DOHH2 (cell line): ENCODE data around the gene KRT74.

Experiments
- H3F3A ChIP-seq: fragments of 200-600 bp; sonication (generic), shearing (Covaris generic); 2 replicates; pipeline ENCODE4 v1.6.0; 2016; ENCODE audit warnings: antibody characterized with exemption, mild to moderate bottlenecking; ENCODE audit not compliant: control insufficient read depth, insufficient read depth
- H3K27ac ChIP-seq: fragments of 200-600 bp; sonication (generic); 2 replicates; pipeline ENCODE4 v1.5.1; 2014; ENCODE audit warnings: low read depth, mild to moderate bottlenecking, low read length, moderate library complexity
- H3K27me3 ChIP-seq: fragments of 200-600 bp; sonication (generic); 2 replicates; pipeline ENCODE4 v1.6.1; 2014; ENCODE audit warnings: mild to moderate bottlenecking, low read length, mixed read lengths; ENCODE audit not compliant: control insufficient read depth
- H3K36me3 ChIP-seq: fragments of 200-600 bp; sonication (generic); 2 replicates; pipeline ENCODE4 v1.6.1; 2014; ENCODE audit warnings: mild to moderate bottlenecking, low read length, moderate library complexity, mixed read lengths; ENCODE audit not compliant: control insufficient read depth
- H3K4me1 ChIP-seq: fragments of 200-600 bp; sonication (generic); 2 replicates; pipeline ENCODE4 v1.6.1; 2014; ENCODE audit warnings: mild to moderate bottlenecking, low read length, mixed read lengths; ENCODE audit not compliant: control insufficient read depth
- H3K4me2 ChIP-seq: fragments of 200-600 bp; sonication (generic); 2 replicates; pipeline ENCODE4 v1.6.0; 2014; ENCODE audit warnings: mild to moderate bottlenecking, low read length, moderate library complexity
- H3K4me3 ChIP-seq: fragments of 200-600 bp; sonication (generic); 2 replicates; pipeline ENCODE4 v1.5.1; 2014; ENCODE audit warnings: mild to moderate bottlenecking, low read length, mixed read lengths
- H3K79me2 ChIP-seq: fragments of 200-600 bp; sonication (generic); 2 replicates; pipeline ENCODE4 v1.6.1; 2014; ENCODE audit warnings: mild to moderate bottlenecking, low read length, mixed read lengths; ENCODE audit not compliant: control insufficient read depth
- H3K9me2 ChIP-seq: fragments of 200-600 bp; sonication (generic); replicated peaks from 2 replicates; pipeline ENCODE4 v1.6.1; 2014; ENCODE audit warnings: mild to moderate bottlenecking, low read length, mixed read lengths; ENCODE audit not compliant: control insufficient read depth
- H3K9me3 ChIP-seq: fragments of 200-600 bp; sonication (generic); 2 replicates; pipeline ENCODE4 v1.6.1; 2014; ENCODE audit warnings: antibody characterized with exemption, low read length, mixed read lengths; ENCODE audit not compliant: control insufficient read depth, insufficient read depth
- H4K20me1 ChIP-seq: fragments of 200-600 bp; sonication (generic); 2 replicates; pipeline ENCODE4 v1.6.0; 2014; ENCODE audit warnings: low read depth, mild to moderate bottlenecking, antibody characterized with exemption, low read length, moderate library complexity; ENCODE audit not compliant: control insufficient read depth, insufficient read depth
- EZH2phosphoT487 ChIP-seq: fragments of 200-600 bp; sonication (generic); IDR thresholded peaks from 2 replicates; pipeline ENCODE4 v1.6.1; 2017; ENCODE audit warnings: borderline replicate concordance, mild to moderate bottlenecking, antibody characterized with exemption, low read length, moderate library complexity, mixed read lengths
- TF ChIP-seq, protein P1 (sequence below): fragments of 200-600 bp; sonication (generic); IDR thresholded peaks from one replicate; pipeline ENCODE4 v1.5.1; 2014; ENCODE audit warnings: antibody characterized with exemption, mild to moderate bottlenecking, low read depth, low read length; ENCODE audit not compliant: poor library complexity, severe bottlenecking

The KRT74 gene

DNA sequence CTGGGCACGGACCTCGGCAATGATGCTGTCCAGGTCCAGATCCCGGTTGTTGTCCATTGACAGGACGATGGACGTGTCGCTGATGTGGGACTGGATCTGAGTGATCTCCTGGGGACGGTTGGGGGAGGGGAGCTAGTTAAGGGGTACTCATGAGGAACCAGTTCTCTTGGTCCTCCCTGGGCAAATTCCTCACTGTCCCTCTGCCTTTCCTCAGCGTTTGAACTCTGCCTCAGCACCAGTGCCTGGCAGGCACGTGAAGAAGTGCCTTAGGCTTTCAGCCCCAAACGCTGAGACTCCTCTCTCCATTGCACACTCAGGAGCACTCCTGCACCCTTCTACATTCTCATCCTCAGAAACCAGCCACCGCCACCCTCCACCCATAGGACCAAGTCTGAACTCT lies 17.9 kb upstream of the KRT74 start:
- H3K9me3 ChIP-seq, result no peaks in the 10 kb centered on the region
- TF ChIP-seq, protein P1, sequence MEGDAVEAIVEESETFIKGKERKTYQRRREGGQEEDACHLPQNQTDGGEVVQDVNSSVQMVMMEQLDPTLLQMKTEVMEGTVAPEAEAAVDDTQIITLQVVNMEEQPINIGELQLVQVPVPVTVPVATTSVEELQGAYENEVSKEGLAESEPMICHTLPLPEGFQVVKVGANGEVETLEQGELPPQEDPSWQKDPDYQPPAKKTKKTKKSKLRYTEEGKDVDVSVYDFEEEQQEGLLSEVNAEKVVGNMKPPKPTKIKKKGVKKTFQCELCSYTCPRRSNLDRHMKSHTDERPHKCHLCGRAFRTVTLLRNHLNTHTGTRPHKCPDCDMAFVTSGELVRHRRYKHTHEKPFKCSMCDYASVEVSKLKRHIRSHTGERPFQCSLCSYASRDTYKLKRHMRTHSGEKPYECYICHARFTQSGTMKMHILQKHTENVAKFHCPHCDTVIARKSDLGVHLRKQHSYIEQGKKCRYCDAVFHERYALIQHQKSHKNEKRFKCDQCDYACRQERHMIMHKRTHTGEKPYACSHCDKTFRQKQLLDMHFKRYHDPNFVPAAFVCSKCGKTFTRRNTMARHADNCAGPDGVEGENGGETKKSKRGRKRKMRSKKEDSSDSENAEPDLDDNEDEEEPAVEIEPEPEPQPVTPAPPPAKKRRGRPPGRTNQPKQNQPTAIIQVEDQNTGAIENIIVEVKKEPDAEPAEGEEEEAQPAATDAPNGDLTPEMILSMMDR, result no peak
- TF ChIP-seq EZH2phosphoT487, result no peak
- no peaks in the 10 kb centered on the region for H4K20me1 ChIP-seq
- no peaks in the 10 kb centered on the region for H3F3A ChIP-seq
- no peak overlapping the region for H3K4me2 ChIP-seq
- no peaks in the 10 kb centered on the region for H3K79me2 ChIP-seq
- H3K36me3 ChIP-seq, result no peaks in the 10 kb centered on the region
- H3K27me3 ChIP-seq, result no peaks in the 10 kb centered on the region; the same call in 1 of the 2 replicates
- no peaks in the 10 kb centered on the region for H3K4me1 ChIP-seq
- no peaks in the 10 kb centered on the region for H3K9me2 ChIP-seq
- no peak overlapping the region for H3K27ac ChIP-seq
- H3K4me3 ChIP-seq, result no peak overlapping the region

DNA sequence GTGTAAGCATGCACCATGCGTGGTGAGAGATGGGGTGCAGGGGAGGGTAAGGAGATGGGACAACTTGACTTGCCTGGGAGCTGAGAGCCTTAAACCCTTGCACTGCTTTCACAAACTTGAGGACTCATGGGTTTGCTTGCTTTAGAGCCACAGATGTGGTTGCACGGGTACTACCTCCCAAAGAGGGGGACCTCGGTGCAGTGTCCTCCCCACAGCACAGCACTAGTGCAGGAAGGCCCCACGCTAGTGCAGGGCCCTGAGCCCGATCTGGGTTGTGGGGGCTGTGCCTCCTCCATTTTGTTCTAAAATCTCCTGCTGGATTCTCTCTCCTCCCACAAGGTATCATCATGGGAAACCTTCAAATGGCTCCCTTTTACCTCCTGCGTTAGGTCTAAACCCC lies 16.4 kb upstream of the KRT74 start:
- Histone ChIP-seq H3K36me3 (no peaks in the 10 kb centered on the region), H4K20me1 (no peaks in the 10 kb centered on the region), H3K27ac (no peak overlapping the region), H3F3A (no peaks in the 10 kb centered on the region), H3K4me2 (no peak overlapping the region), H3K4me3 (no peak overlapping the region), H3K4me1 (no peaks in the 10 kb centered on the region), H3K9me3 (no peaks in the 10 kb centered on the region), H3K9me2 (no peaks in the 10 kb centered on the region), H3K27me3 (no peaks in the 10 kb centered on the region; the same call in 1 of the 2 replicates), H3K79me2 (no peaks in the 10 kb centered on the region)
- TF ChIP-seq, protein P1, result no peak
- no peak for TF ChIP-seq EZH2phosphoT487

DNA sequence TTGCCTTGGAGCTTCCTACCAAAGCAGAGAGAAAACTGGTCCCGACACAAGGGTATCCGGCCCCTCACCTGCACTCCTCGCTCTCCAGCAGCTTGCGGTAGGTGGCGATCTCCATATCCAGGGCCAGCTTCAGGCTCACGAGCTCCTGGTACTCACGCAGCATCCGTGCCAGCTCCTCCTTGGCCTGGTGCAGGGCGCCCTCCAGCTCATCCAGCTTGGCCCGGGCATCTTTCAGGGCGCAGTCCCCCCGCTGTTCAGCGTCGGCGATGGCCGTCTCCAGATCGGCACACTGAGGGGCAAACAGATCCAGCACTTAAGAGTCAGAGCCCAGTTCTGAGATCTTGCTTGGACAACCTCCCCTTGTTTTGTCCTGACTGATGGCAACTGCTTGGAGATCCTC lies 13.9 kb upstream of the KRT74 start:
- no peak for TF ChIP-seq EZH2phosphoT487
- TF ChIP-seq, protein P1, result no peak
- Histone ChIP-seq H3K79me2 (no peaks in the 10 kb centered on the region), H3K36me3 (no peaks in the 10 kb centered on the region)

DNA sequence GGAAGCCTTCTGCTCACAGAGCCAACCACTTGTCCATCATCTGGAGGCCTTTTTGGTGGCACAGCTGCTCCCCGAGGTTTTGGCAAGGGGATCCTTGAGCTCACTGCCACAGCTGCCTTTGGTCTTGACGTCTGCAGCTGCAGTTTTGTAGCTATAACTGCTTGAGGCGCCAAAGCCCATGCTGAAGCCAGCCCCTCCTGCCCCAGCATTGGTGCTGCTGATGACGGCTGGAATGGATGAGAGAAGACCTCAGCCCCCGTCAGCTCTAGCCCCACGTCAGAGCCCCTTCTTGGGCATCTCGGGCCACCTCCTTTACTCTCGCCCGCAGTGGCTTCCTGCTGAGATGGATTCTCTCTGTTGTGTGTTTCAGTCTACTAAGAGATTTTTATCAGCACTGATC lies 12.3 kb upstream of the KRT74 start:
- no peaks in the 10 kb centered on the region for H3K4me1 ChIP-seq
- no peaks in the 10 kb centered on the region for H3F3A ChIP-seq
- TF ChIP-seq, protein P1, result no peak
- TF ChIP-seq EZH2phosphoT487, result no peak
- no peaks in the 10 kb centered on the region for H4K20me1 ChIP-seq
- no peaks in the 10 kb centered on the region for H3K9me2 ChIP-seq
- H3K36me3 ChIP-seq, result no peaks in the 10 kb centered on the region
- no peaks in the 10 kb centered on the region; the same call in 1 of the 2 replicates for H3K27me3 ChIP-seq
- H3K9me3 ChIP-seq, result no peaks in the 10 kb centered on the region
- no peak overlapping the region for H3K4me3 ChIP-seq
- no peak overlapping the region for H3K4me2 ChIP-seq
- no peaks in the 10 kb centered on the region for H3K79me2 ChIP-seq
- no peak overlapping the region for H3K27ac ChIP-seq

More for the DNA sequence above, 13.9 kb upstream of the KRT74 start:
- H4K20me1 ChIP-seq, result no peaks in the 10 kb centered on the region
- no peaks in the 10 kb centered on the region for H3K4me1 ChIP-seq
- H3K4me3 ChIP-seq, result no peak overlapping the region
- H3K27me3 ChIP-seq, result no peaks in the 10 kb centered on the region; the same call in 1 of the 2 replicates
- no peaks in the 10 kb centered on the region for H3F3A ChIP-seq
- no peaks in the 10 kb centered on the region for H3K9me2 ChIP-seq
- no peak overlapping the region for H3K27ac ChIP-seq
- no peaks in the 10 kb centered on the region for H3K9me3 ChIP-seq
- no peak overlapping the region for H3K4me2 ChIP-seq
